RPMI7951 (cell line): ENCODE results near the gene KRT17. TPM values are rescaled to one million over a fixed set of nuclear protein-coding genes. Genes with fewer than 3 reads are reported as not detected.
"Not testable (repeated sequence)": the region's sequence is repeated elsewhere in the genome, so short reads cannot be mapped to it uniquely, and the experiment has no call there.

Experiments
- DNase-seq: peaks from one replicate; pipeline ENCODE4 v3.0.0-alpha.2; 2012; ENCODE audit warnings: low read depth
- total RNA-seq: library from RNA; depleted of rRNA; stranded (reverse); fragments of >200 nt; shearing (Covaris generic); gene quantifications from 2 replicates; pipeline ENCODE4 v1.2.3, GENCODE V29; 2014

The KRT17 gene
- total RNA-seq, 1 experiment from 2014 or later: 35.9 TPM

DNA sequence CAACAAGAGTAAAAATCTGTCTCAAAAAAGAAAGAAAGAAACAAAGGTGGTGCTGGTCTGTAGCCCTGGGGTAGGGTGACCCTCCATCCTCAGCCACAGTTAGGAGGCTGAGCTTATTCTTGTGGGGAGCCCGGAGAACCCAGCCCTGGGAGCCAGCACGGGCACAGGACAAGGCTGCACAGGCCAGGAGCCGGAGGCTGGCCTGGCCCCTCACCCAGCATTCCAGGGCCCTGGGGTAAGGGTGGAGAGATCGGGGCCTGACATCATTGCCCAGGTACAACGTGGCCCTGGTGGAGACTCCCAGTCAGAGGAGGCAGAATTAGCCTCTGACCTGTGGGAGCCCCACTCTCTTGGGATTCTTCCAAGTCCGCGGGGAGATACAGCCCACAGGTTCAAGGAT, 10.3 kb upstream of the KRT17 start:
- no peak for DNase-seq

DNA sequence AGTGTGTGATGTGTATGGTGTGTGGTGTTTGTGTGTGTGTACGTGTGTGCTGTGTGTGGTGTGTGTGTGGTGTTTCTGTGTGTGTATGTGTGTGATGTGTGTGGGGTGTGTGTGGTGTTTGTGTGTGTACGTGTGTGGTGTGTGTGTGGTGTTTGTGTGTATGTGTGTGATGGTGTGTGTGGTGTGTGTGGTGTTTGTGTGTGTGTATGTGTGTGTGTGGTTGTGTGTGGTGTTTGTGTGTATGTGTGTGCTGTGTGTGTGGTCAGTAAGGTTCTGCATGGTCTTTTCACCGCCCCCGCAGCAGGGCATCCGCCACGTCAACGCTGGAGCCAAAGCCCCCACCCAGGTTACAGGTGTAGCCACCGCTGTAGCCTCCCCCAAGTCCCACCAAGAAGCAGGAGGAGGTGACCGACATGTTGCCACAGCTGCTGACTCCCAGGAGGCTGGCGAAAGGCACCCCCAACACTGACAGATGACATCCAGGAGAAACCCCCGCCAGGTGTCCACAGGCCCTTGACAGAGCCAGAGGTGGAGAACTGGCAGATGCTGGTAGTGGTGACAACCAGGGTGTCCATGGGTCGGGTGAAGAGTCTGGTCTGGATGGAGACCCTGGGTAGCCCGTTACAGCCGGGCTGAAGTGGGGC, 9.3 kb upstream of the KRT17 start:
- DNase-seq: peak; percentile 18

GRCh38 chr17:41632482-41633105, 8.2 kb upstream of the KRT17 start:
- DNase-seq: no peak

DNA sequence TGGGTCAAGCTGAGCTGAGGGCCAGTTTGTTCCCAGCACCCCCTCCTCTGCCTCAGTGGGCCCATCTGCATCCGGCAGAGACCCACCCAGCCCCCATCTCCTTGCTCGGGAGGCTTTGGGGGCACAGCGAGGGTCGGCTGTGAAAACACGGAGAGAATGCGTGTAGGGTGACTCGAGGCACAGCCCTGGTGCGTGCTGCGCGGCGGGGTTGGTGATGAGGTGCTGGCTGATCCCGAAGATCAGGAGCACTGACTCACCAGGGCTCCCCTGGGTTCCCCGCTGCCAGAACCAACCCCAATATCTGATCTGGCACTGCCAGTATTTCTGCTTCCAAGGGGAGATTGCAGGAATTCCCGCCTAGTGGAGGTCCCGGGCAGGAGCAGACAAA, 7.5 kb upstream of the KRT17 start:
- DNase-seq: no peak

DNA sequence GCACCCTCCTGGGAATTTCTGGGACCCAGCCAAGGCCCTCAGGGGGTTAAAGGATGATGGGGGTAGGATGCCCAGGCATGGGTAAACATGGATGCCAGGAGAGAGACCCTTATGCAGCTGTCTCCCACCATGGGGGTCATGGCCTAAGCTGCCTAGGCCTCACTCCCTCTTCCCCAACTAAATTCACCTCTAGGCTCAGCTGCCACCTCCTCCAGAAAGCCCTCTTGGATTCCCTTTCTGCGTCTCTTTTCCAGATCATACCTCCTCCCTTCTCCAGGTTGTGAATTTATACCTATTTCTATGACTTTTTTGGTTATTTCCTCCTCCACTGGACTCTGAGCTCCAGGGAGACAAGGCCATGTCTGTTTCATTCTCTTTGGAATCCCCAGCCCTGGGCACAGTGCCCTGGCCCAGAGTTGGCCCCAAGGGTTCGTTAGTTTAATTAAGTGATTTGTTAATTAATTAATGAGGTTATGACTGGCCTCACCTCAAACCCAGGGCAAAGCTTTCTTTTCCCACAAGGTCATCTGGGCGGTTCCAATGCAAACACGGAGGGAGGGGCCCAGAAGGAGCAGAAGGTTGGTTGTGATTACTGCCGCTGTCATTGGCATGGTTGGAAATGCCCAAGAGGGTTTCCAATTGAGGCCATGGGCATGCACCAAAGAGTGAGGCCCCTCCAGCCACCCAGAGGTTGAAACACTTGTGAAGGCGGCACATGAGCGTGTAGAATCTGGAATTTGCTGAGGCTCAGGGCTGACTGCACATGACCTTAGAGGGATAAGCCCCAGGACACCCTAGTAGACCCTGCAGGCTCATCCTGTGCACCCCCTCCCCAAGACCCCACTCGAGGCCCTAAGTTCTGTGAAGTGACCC, 6.9 kb upstream of the KRT17 start:
- DNase-seq: no peak

- no peak for DNase-seq
These were observed 5.7 kb upstream of the KRT17 start for GRCh38 chr17:41629826-41630670.

DNA sequence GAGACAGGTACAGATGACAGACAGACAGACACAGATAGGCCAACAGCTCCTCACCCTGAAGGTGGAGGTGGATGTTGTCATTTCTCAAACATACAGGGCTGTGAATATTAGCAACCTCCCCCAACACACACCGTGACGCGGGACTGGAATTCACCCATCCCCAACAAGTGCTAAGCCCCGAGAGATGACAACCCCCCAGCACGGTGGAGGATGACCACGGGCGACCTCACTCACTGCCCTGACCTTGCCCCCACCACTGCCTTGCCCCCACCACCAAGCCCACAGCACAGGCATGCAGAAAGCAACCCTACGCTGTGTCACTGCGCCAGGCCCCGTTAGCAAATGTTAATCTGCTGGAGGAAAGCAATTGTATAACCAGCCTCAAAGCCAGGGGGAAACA, 4.9 kb upstream of the KRT17 start:
- DNase-seq: no peak

- not testable (repeated sequence) for DNase-seq
These were observed 4.4 kb upstream of the KRT17 start for GRCh38 chr17:41628621-41629255.

DNA sequence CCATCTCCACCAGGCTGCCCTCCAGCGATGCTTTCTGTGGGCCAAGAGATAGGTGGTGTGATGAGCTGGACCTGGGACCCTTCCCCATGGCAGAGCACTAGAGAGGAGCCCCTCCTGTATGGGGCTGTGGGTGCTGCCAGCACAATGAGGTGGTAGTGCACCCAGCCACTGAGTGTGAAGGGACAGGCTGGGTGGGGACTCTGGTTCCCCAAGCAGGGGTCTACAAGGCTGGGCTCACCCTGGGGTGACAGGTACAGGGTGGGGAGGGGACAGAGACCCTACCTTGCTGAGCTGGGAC, 3.6 kb upstream of the KRT17 start:
- not testable (repeated sequence) for DNase-seq

DNA sequence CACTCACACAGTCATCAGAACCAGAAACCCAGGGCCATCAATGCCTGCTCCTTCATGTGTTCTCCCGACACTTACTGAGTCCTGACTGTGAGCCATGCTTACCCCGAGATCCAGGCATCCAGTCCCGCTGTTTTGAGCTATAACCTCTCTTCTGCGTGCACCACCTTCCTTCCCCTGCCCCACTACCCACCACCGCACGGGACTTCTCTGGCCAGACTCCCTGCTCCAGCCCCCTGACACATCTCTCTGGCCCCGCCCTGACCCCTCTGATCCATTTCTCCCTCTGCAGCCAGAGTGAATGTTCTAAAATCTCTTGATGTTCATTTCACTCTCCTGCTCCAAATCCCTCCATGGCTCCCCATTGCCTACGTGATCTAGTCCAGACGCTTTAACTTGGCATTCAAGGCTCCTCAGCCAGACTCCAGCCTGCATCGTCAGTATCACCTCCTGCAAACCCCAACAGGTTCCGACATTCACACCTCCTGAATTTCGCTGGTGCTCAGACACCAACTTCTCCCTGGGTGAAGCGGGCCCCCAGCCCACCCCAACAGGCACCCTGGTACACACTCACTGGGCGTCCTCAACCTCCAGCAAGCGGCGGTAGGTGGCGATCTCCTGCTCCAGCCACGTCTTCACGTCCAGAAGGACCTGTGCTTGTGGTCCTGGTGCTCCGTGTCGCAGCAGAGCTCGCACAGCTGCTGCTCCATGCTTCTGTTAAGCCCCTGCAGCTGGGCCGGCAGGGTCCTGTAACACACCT, 3.1 kb upstream of the KRT17 start:
- DNase-seq: no peak

GRCh38 chr17:41626914-41627295, 2.5 kb upstream of the KRT17 start:
- peak; percentile 24 for DNase-seq

- not testable (repeated sequence) for DNase-seq
These were observed 1.9 kb upstream of the KRT17 start for GRCh38 chr17:41626028-41626913.

DNA sequence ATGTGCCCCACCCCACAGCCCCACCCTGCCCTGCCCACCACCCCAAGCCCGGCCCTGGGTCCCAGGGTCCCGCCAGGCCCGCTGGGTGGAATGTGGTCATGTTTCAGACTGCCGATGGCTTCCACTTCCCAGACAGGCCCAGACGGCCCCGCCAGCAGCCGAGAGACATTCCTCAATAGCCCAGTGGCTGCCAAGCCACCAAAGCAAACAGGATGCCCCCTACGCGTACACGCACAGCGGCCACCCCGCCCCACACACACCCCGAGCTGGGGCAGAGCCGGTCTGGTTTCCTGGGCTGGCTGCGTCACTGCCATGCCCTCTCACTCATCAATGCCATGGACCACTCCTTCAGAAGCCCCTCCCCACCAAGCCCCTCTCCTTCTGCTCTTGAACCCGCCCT, 1.2 kb upstream of the KRT17 start:
- DNase-seq: peak; percentile 80

GRCh38 chr17:41623184-41623861, 1.1 kb downstream of the KRT17 start:
- peak; percentile 54 for DNase-seq

DNA sequence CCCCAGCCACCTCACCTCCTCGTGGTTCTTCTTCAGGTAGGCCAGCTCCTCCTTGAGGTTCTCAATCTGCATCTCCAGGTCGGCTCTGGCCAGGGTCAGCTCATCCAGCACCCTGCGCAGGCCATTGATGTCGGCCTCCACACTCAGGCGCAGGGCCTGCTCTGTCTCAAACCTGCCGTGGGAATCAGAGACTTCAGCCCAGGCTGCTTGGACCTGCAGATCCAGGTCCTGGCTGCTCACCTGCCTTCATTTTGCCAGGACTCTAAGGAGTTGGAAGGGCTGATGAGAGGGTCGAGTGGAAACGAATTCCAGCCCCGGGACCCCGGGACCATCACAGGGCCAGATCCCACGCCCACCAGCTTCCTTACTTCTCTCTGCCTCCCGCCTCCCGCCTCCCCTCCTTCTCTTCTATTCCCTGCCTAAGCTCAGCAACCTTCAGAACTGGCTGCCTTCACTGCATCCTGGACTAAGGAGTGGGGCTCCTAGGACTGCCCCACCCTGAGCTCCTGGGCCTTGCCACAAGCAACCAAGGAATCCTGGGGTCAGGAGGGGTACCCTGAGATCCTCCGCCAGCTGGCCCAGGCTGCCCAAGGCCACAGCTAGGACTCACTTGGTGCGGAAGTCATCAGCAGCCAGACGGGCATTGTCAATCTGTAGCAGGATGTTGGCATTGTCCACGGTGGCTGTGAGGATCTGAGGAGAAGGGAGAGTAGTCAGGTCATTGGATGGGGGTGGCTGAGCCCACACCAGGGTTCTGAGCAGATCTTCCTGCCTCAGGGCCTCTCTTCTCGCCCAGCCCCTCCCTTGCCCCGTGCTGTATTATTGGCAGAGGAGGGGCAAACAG, 1.8 kb downstream of the KRT17 start:
- peak; percentile 57 for DNase-seq

- DNase-seq: no peak
These were observed 2.5 kb downstream of the KRT17 start for GRCh38 chr17:41621916-41622315.

DNA sequence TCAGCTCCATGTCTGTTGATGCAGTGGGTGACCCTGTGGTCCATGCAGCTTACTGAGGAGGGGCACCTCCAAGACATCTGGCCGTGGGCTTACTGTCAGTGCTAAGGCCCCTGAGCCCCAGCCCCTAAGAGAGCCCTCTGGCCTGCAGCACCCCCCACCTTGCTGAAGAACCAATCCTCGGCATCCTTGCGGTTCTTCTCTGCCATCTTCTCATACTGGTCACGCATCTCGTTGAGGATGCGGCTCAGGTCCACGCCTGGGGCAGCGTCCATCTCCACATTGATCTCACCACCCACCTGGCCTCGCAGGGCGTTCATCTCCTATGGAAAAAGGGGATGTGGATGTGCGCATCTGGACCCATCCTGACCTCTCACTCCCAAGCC, 2.9 kb downstream of the KRT17 start:
- not testable (repeated sequence) for DNase-seq
